Tibial artery (tissue), 4 donors: ENCODE measurements around the gene FGF14.

Experiments
- DNase-seq, 2 donors: peaks; one replicate each; pipeline ENCODE4 v3.0.0-alpha.2; 2019
- H3K27ac ChIP-seq, 2 donors: fragments of 200-600 bp; sonication (generic) in 1 of 2; 1 replicate in 1 of 2; 2 replicates in 1 of 2; pipeline ENCODE4 v1.5.1; 2018 to 2019; ENCODE audit warnings: mild to moderate bottlenecking in 1 of 2
- H3K27me3 ChIP-seq, 2 donors: fragments of 200-600 bp; sonication (generic) in 1 of 2; one replicate each; pipeline versions ENCODE4 v1.5.1 to v1.6.0; 2016 to 2019
- H3K36me3 ChIP-seq, 3 donors: fragments of 200-600 bp; sonication (generic) in 2 of 3; one replicate each; pipeline ENCODE4 v1.5.1; 2016 to 2019; ENCODE audit warnings: mild to moderate bottlenecking in 2 of 3
- H3K4me1 ChIP-seq, 4 donors: fragments of 200-600 bp; sonication (generic) in 2 of 4; 1 replicate in 3 of 4; 2 replicates in 1 of 4; pipeline ENCODE4 v1.5.1; 2016 to 2019
- H3K4me3 ChIP-seq, 2 donors: fragments of 200-600 bp; sonication (generic) in 1 of 2; 1 replicate in 1 of 2; 2 replicates in 1 of 2; pipeline ENCODE4 v1.5.1; 2018 to 2019; ENCODE audit warnings: mild to moderate bottlenecking in 2 of 2
- H3K9me3 ChIP-seq, 3 donors: fragments of 200-600 bp; sonication (generic) in 1 of 3; one replicate each; pipeline ENCODE4 v1.5.1; 2016 to 2019
- intact Hi-C: fragments of 100-400 bp; cut with DNase I; formaldehyde crosslinking; loops from one replicate; pipeline ENCODE4 v1.15.0; 2023; ENCODE audit warnings: low total_unique reads
- TF ChIP-seq, protein P1 (sequence below), 2 experiments: fragments of 200-600 bp in 1 of 2; fragments of 450-650 bp in 1 of 2; IDR thresholded peaks; one replicate each; pipeline ENCODE4 v1.5.1; 2017 to 2019; ENCODE audit warnings: antibody characterized with exemption in 2 of 2, mild to moderate bottlenecking in 1 of 2, moderate library complexity in 1 of 2

Gene FGF14

GRCh38 chr13:101951114-101951513, 450.7 kb downstream of the FGF14 start:
- Histone ChIP-seq H3K36me3 (no peaks in the 10 kb centered on the region), H3K4me3 (no peak overlapping the region), H3K9me3 (no peaks in the 10 kb centered on the region), H3K4me1 (no peaks in the 10 kb centered on the region), H3K27me3 (no peaks in the 10 kb centered on the region), H3K27ac (no peak overlapping the region)
- TF ChIP-seq, protein P1, sequence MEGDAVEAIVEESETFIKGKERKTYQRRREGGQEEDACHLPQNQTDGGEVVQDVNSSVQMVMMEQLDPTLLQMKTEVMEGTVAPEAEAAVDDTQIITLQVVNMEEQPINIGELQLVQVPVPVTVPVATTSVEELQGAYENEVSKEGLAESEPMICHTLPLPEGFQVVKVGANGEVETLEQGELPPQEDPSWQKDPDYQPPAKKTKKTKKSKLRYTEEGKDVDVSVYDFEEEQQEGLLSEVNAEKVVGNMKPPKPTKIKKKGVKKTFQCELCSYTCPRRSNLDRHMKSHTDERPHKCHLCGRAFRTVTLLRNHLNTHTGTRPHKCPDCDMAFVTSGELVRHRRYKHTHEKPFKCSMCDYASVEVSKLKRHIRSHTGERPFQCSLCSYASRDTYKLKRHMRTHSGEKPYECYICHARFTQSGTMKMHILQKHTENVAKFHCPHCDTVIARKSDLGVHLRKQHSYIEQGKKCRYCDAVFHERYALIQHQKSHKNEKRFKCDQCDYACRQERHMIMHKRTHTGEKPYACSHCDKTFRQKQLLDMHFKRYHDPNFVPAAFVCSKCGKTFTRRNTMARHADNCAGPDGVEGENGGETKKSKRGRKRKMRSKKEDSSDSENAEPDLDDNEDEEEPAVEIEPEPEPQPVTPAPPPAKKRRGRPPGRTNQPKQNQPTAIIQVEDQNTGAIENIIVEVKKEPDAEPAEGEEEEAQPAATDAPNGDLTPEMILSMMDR (IDR thresholded peaks at IDR 0.05) = no peak
- intact Hi-C loops = no loop called here
- DNase-seq = no peak

DNA sequence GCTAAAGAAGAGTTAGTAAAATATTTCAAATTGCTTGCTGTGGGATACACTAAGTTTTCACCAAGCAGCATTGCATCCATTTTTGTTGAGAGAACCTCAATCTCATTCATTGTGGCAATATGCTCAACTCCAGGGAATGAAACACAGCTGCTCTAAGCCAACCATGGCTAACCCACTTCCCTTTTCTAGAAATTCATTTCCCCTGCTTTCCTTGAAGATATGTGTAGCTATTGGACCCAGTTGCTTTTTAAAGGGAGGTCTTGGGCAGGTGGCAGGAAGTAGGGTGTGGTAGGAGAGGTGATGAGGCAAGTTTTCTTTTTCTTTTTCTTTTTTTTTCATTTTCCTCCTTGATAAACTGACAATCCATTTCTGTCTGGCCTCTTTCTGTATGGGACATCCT, 452.2 kb downstream of the FGF14 start:
- H3K4me1 ChIP-seq = no peaks in the 10 kb centered on the region
- DNase-seq = no peak
- H3K27me3 ChIP-seq = no peaks in the 10 kb centered on the region
- intact Hi-C loops = no loop called here
- TF ChIP-seq, protein P1 (IDR thresholded peaks at IDR 0.05) = no peak
- H3K9me3 ChIP-seq = no peaks in the 10 kb centered on the region
- no peak overlapping the region for H3K27ac ChIP-seq
- H3K36me3 ChIP-seq = no peaks in the 10 kb centered on the region
- no peak overlapping the region for H3K4me3 ChIP-seq

- Histone ChIP-seq H3K4me3 (no peak overlapping the region), H3K4me1 (no peaks in the 10 kb centered on the region), H3K9me3 (no peaks in the 10 kb centered on the region), H3K27ac (no peak overlapping the region), H3K36me3 (no peaks in the 10 kb centered on the region), H3K27me3 (no peaks in the 10 kb centered on the region)
- DNase-seq = no peak
- TF ChIP-seq, protein P1 (IDR thresholded peaks at IDR 0.05) = no peak
- intact Hi-C loops = no loop called here
These were observed 455.4 kb downstream of the FGF14 start for GRCh38 chr13:101946401-101946800.

DNA sequence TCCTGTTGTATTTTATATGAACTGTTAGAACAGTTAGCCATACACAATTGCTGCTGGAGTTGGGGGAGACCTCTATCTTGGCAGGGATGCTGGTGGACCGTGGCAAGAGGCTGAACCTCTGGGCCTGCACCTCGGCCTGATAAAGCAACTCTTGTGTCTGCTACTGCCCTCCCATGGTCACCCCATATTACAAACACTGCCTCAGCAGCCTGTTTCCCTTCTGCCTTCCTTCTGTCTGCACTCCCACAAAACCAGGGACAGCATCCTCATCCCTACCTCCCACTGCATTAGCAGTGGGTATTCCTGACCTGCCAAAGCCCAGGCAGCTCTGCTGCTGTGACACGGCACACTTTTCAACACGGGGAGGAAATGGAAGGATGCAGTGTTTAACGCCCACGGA, 456.4 kb downstream of the FGF14 start:
- H3K4me3 ChIP-seq = no peak overlapping the region
- no peak overlapping the region for H3K27ac ChIP-seq
- no peak for DNase-seq
- TF ChIP-seq, protein P1 (IDR thresholded peaks at IDR 0.05) = no peak
- no peaks in the 10 kb centered on the region for H3K4me1 ChIP-seq
- H3K27me3 ChIP-seq = no peaks in the 10 kb centered on the region
- no peaks in the 10 kb centered on the region for H3K9me3 ChIP-seq
- intact Hi-C loops = no loop called here
- H3K36me3 ChIP-seq = no peaks in the 10 kb centered on the region

GRCh38 chr13:101944521-101944920, 457.3 kb downstream of the FGF14 start:
- no peaks in the 10 kb centered on the region for H3K9me3 ChIP-seq
- H3K27ac ChIP-seq = no peak overlapping the region
- no peaks in the 10 kb centered on the region for H3K36me3 ChIP-seq
- no peak overlapping the region for H3K4me3 ChIP-seq
- TF ChIP-seq, protein P1 (IDR thresholded peaks at IDR 0.05) = no peak
- DNase-seq = no peak
- intact Hi-C loops = no loop called here
- H3K27me3 ChIP-seq = no peaks in the 10 kb centered on the region
- H3K4me1 ChIP-seq = no peaks in the 10 kb centered on the region

- Histone ChIP-seq H3K36me3 (no peaks in the 10 kb centered on the region), H3K4me1 (no peaks in the 10 kb centered on the region), H3K27me3 (no peaks in the 10 kb centered on the region), H3K9me3 (no peaks in the 10 kb centered on the region), H3K27ac (no peak overlapping the region), H3K4me3 (no peak overlapping the region)
- DNase-seq = no peak
- intact Hi-C loops = no loop called here
- TF ChIP-seq, protein P1 (IDR thresholded peaks at IDR 0.05) = no peak
These were observed 459.2 kb downstream of the FGF14 start for GRCh38 chr13:101942535-101943157.
